ENCODE data around the gene MDP1.

The MDP1 gene

GRCh38 chr14:24212924-24213865 is 2.7 kb downstream of the MDP1 start, which contains the start of gene CHMP4A:
TSS of gene CHMP4A (minus strand) at chr14:24213488. CDS start at chr14:24213439, 49 bp downstream.
- peak within 1 kb of the TSS; percentile 67 for H3K4me2 ChIP-seq (ENCODE audit: low read depth, low read length)
- H3K9ac ChIP-seq (ENCODE audit: low read length): peak within 1 kb of the TSS; percentile 93
- no peaks in the 10 kb centered on the region for H3K9me2 ChIP-seq (replicated peaks; ENCODE audit: insufficient read depth, low read length)
- peaks cover 25% of the 10 kb centered on the region for H3F3A ChIP-seq (ENCODE audit: insufficient read depth, low read length)
- peaks cover 17% of the 10 kb centered on the region for H3K4me1 ChIP-seq (ENCODE audit: low read length)
- peak within 1 kb of the TSS; percentile 97 for H3K27ac ChIP-seq (ENCODE audit: low read length)
- no peaks in the 10 kb centered on the region for H4K20me1 ChIP-seq (ENCODE audit: insufficient read depth, low read length)
- TF ChIP-seq EZH2phosphoT487 (IDR thresholded peaks at IDR 0.05; ENCODE audit: low read length): no peak
- no peak for TF ChIP-seq EZH2 (optimal IDR thresholded peaks at IDR 0.05; ENCODE audit: low read depth, low read length)
- TF ChIP-seq CTCF (IDR thresholded peaks at IDR 0.05; ENCODE audit: low read length): no peak
- peak; percentile 93 for DNase-seq
- H3K79me2 ChIP-seq (ENCODE audit: low read length): peaks cover 6% of the 10 kb centered on the region
- H3K36me3 ChIP-seq (replicated peaks; ENCODE audit: insufficient read depth, low read length): no peaks in the 10 kb centered on the region
- no peaks in the 10 kb centered on the region for H3K27me3 ChIP-seq (replicated peaks; ENCODE audit: insufficient read depth, low read length)
- H3K4me3 ChIP-seq (ENCODE audit: low read length): peak within 1 kb of the TSS; percentile 79
- no peaks in the 10 kb centered on the region for H3K9me3 ChIP-seq (replicated peaks; ENCODE audit: insufficient read depth, low read length)
- no peak within 1 kb of the TSS for H2AFZ ChIP-seq (ENCODE audit: low read length)

- no peaks in the 10 kb centered on the region for H3K9me3 ChIP-seq (replicated peaks; ENCODE audit: insufficient read depth, low read length)
Measured at GRCh38 chr14:24211311-24211710, 4.6 kb downstream of the MDP1 start.

GRCh38 chr14:24207625-24208024 is 8.2 kb downstream of the MDP1 start:
- Histone ChIP-seq H4K20me1 (ENCODE audit: insufficient read depth, low read length) (no peaks in the 10 kb centered on the region), H3K79me2 (ENCODE audit: low read length) (peaks cover 6% of the 10 kb centered on the region), H3F3A (ENCODE audit: insufficient read depth, low read length) (no peaks in the 10 kb centered on the region), H3K4me2 (ENCODE audit: low read depth, low read length) (no peak overlapping the region), H2AFZ (ENCODE audit: low read length) (no peak overlapping the region), H3K4me3 (ENCODE audit: low read length) (no peak overlapping the region), H3K4me1 (ENCODE audit: low read length) (no peaks in the 10 kb centered on the region), H3K27ac (ENCODE audit: low read length) (no peak overlapping the region), H3K9me3 (replicated peaks; ENCODE audit: insufficient read depth, low read length) (no peaks in the 10 kb centered on the region), H3K27me3 (replicated peaks; ENCODE audit: insufficient read depth, low read length) (no peaks in the 10 kb centered on the region), H3K9ac (ENCODE audit: low read length) (no peak overlapping the region), H3K9me2 (replicated peaks; ENCODE audit: insufficient read depth, low read length) (no peaks in the 10 kb centered on the region), H3K36me3 (replicated peaks; ENCODE audit: insufficient read depth, low read length) (no peaks in the 10 kb centered on the region)
- TF ChIP-seq CTCF (IDR thresholded peaks at IDR 0.05; ENCODE audit: low read length) (no peak), EZH2phosphoT487 (IDR thresholded peaks at IDR 0.05; ENCODE audit: low read length) (no peak), EZH2 (optimal IDR thresholded peaks at IDR 0.05; ENCODE audit: low read depth, low read length) (no peak)
- DNase-seq: no peak

More at GRCh38 chr14:24211311-24211710, 4.6 kb downstream of the MDP1 start:
- Histone ChIP-seq H3K36me3 (replicated peaks; ENCODE audit: insufficient read depth, low read length) (no peaks in the 10 kb centered on the region), H3K4me1 (ENCODE audit: low read length) (peaks cover 15% of the 10 kb centered on the region), H3K79me2 (ENCODE audit: low read length) (peaks cover 6% of the 10 kb centered on the region), H3K4me3 (ENCODE audit: low read length) (no peak overlapping the region), H4K20me1 (ENCODE audit: insufficient read depth, low read length) (no peaks in the 10 kb centered on the region), H3K4me2 (ENCODE audit: low read depth, low read length) (no peak overlapping the region), H3K9ac (ENCODE audit: low read length) (no peak overlapping the region), H3K27ac (ENCODE audit: low read length) (no peak overlapping the region), H3F3A (ENCODE audit: insufficient read depth, low read length) (peaks cover 21% of the 10 kb centered on the region), H3K9me2 (replicated peaks; ENCODE audit: insufficient read depth, low read length) (no peaks in the 10 kb centered on the region), H3K27me3 (replicated peaks; ENCODE audit: insufficient read depth, low read length) (no peaks in the 10 kb centered on the region), H2AFZ (ENCODE audit: low read length) (no peak overlapping the region)
- DNase-seq: no peak
- no peak for TF ChIP-seq EZH2phosphoT487 (IDR thresholded peaks at IDR 0.05; ENCODE audit: low read length)
- TF ChIP-seq EZH2 (optimal IDR thresholded peaks at IDR 0.05; ENCODE audit: low read depth, low read length): no peak
- no peak for TF ChIP-seq CTCF (IDR thresholded peaks at IDR 0.05; ENCODE audit: low read length)

All from MM.1S (cell line).